ENCODE measurements around the gene LARP4B. TPM values are rescaled to one million over a fixed set of nuclear protein-coding genes. Genes with fewer than 3 reads are reported as not detected.

LARP4B gene
- polyA plus RNA-seq, 1 of the 3 experiments (the other 2 are of a cell fraction) = 23.3 TPM

- H3K79me2 ChIP-seq (ENCODE audit: insufficient read depth) = no peaks in the 10 kb centered on the region
- peaks cover 0 to 21% of the 10 kb centered on the region in 2 experiments; a peak in 3 of 4 replicates for H3K4me1 ChIP-seq (ENCODE audit: control insufficient read depth in 1 of 2, insufficient read depth in 2 of 2, low read depth in 1 of 2, low read length in 1 of 2)
- H3K9ac ChIP-seq = no peak overlapping the region
- 92% methylated on average over 15 of the region's 15 CpGs for WGBS (ENCODE audit: low lambda C conversion rate)
- no peaks in the 10 kb centered on the region for H3K9me2 ChIP-seq
- H2AFZ ChIP-seq (ENCODE audit: low read depth) = no peak overlapping the region
- no peak overlapping the region for H3K4me2 ChIP-seq
- no peaks in the 10 kb centered on the region for H3K36me3 ChIP-seq (replicated peaks in 1 of 2; ENCODE audit: control insufficient read depth in 1 of 2, insufficient read depth in 2 of 2, low read length in 1 of 2)
- POLR2A ChIA-PET = no interaction called here
- no peak overlapping the region for H3K4me3 ChIP-seq (ENCODE audit: low read depth in 2 of 2, low read length in 1 of 2)
- H3F3A ChIP-seq (replicated peaks; ENCODE audit: insufficient read depth) = no peaks in the 10 kb centered on the region
- CTCF ChIA-PET = interaction anchor here (0.7 to 1.2 kb wide), 2 partner anchors 9 to 38 kb away, joined by 3 read pairs; partner anchors contain the start of gene LARP4B
- no peaks in the 10 kb centered on the region for H3K9me3 ChIP-seq
- H3K27ac ChIP-seq (ENCODE audit: low read depth in 2 of 2, low read length in 1 of 2) = no peak overlapping the region; a peak in 1 of 4 replicates
- TF ChIP-seq MAX (IDR thresholded peaks at IDR 0.05; ENCODE audit: low read depth) (no peak), NRF1 (IDR thresholded peaks at IDR 0.05; ENCODE audit: low read depth, low read length) (no peak), RAD21 (IDR thresholded peaks at IDR 0.05; ENCODE audit: low read length) (no peak), REST (IDR thresholded peaks at IDR 0.05; ENCODE audit: low read depth, low read length) (no peak), PBX3 (IDR thresholded peaks at IDR 0.05) (no peak), SIN3A (IDR thresholded peaks at IDR 0.05; ENCODE audit: borderline replicate concordance, low read depth, low read length) (no peak), GATA2 (CRISPR knock-in tag; IDR thresholded peaks at IDR 0.05) (no peak), IRF3 (IDR thresholded peaks at IDR 0.05; ENCODE audit: low read depth, low read length) (no peak), RFX5 (IDR thresholded peaks at IDR 0.05; ENCODE audit: low read length) (no peak)
- no peak for DNase-seq
- no peaks in the 10 kb centered on the region for H3K27me3 ChIP-seq (ENCODE audit: insufficient read depth)
- no peaks in the 10 kb centered on the region for H4K20me1 ChIP-seq (ENCODE audit: insufficient read depth)
Measured at GRCh38 chr10:969473-970150, 38.1 kb upstream of the LARP4B start.
